Endothelial cell of coronary artery (primary cell): ENCODE results near the gene EEPD1. TPM values are rescaled to one million over a fixed set of nuclear protein-coding genes. Genes with fewer than 3 reads are reported as not detected.

ENCODE experiments used
- total RNA-seq: library from RNA; depleted of rRNA; stranded (reverse); fragments of >200 nt; gene quantifications from 2 replicates; pipeline ENCODE4 v1.2.3, GENCODE V29; 2014

EEPD1 gene
- 0.54 and 2.1 TPM in 2 replicates for total RNA-seq

DNA sequence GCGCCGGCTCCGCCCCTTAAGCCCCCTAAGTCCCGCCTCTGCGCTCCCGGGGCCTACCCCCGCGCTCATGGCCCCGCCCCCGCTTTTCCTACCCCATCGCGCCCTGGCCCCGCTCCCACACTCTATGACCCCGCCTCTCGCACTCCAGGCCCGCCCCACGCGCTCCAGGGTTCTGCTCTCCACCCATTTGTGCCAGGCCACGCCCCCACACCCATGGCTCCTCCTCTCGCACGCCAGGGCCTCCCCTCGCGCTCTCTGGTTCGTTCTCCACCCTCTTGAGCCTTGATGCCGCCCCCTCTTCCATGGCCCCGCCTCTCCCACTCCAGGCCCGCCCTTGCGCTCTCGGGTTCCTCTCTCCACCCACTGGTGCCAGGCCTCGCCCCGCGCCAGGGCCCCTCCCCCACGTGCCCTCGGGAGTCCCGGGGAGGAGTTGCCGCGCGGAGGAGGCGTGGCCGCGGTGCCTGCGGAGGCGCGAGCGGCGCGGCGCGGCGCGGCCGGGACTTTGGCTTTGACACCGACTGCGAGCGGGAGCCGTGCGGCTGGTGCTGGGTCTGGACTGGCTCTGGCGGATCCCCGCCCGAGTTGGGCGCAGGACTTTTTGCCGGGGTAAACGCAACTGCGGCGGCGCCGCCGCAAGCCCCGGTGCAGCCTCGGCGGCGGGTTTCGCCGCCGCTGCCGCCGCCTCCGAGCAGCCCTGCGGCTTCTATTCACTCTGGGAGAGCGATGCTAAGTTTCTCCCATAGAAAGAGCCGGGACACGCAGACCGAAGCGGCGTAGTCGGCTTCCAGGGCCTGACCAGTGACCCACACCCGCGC, at the start of gene EEPD1:
TSS of gene EEPD1 (plus strand) at position 499 of the 815 bp plus-strand sequence. CDS start 1,071 bp downstream, outside the sequence.

Other genes with a start within 250 kb of the EEPD1 start
- gene ANLN, start 236.6 kb downstream of the EEPD1 start, total RNA-seq = 22.1 and 64.2 TPM in 2 replicates